ENCODE measurements around the gene HMGXB3.
"Not testable (repeated sequence)": the region's sequence is repeated elsewhere in the genome, so short reads cannot be mapped to it uniquely, and the experiment has no call there.

Gene HMGXB3

GRCh38 chr5:150022158-150022531, 21.6 kb downstream of the HMGXB3 start:
- H3K27ac ChIP-seq, result no peak overlapping the region
- no peak for TF ChIP-seq ZFX (IDR thresholded peaks at IDR 0.05; ENCODE audit: borderline replicate concordance)
- no peak for TF ChIP-seq CTCF (IDR thresholded peaks at IDR 0.05)

GRCh38 chr5:150022681-150023080, 22.1 kb downstream of the HMGXB3 start:
- TF ChIP-seq CTCF (IDR thresholded peaks at IDR 0.05) (no peak), ZFX (IDR thresholded peaks at IDR 0.05; ENCODE audit: borderline replicate concordance) (no peak)
- no peak overlapping the region for H3K27ac ChIP-seq

GRCh38 chr5:150023136-150023535, 22.6 kb downstream of the HMGXB3 start:
- no peak for TF ChIP-seq ZFX (IDR thresholded peaks at IDR 0.05; ENCODE audit: borderline replicate concordance)
- no peak for TF ChIP-seq CTCF (IDR thresholded peaks at IDR 0.05)
- H3K27ac ChIP-seq, result no peak overlapping the region

- TF ChIP-seq ZFX (IDR thresholded peaks at IDR 0.05; ENCODE audit: borderline replicate concordance) (no peak), CTCF (IDR thresholded peaks at IDR 0.05) (no peak)
- H3K27ac ChIP-seq, result no peak overlapping the region
Measured at GRCh38 chr5:150024346-150024984, 23.9 kb downstream of the HMGXB3 start.

- TF ChIP-seq CTCF (IDR thresholded peaks at IDR 0.05) (no peak), ZFX (IDR thresholded peaks at IDR 0.05; ENCODE audit: borderline replicate concordance) (no peak)
- no peak overlapping the region for H3K27ac ChIP-seq
Measured at GRCh38 chr5:150026682-150027172, 26.2 kb downstream of the HMGXB3 start.

GRCh38 chr5:150028047-150028446, 27.5 kb downstream of the HMGXB3 start:
- H3K27ac ChIP-seq, result not testable (repeated sequence)

- no peak overlapping the region for H3K27ac ChIP-seq
- no peak for TF ChIP-seq ZFX (IDR thresholded peaks at IDR 0.05; ENCODE audit: borderline replicate concordance)
- TF ChIP-seq CTCF (IDR thresholded peaks at IDR 0.05), result no peak
Measured at GRCh38 chr5:150033334-150033733, 32.8 kb downstream of the HMGXB3 start.

- TF ChIP-seq CTCF (IDR thresholded peaks at IDR 0.05), result no peak
- no peak for TF ChIP-seq ZFX (IDR thresholded peaks at IDR 0.05; ENCODE audit: borderline replicate concordance)
- no peak overlapping the region for H3K27ac ChIP-seq
Measured at GRCh38 chr5:150034662-150035061, 34.1 kb downstream of the HMGXB3 start.

Measured in 22Rv1 (cell line).